GM19455 (cell line): ENCODE data around the gene AUTS2.
"Not testable (repeated sequence)": the region's sequence is repeated elsewhere in the genome, so short reads cannot be mapped to it uniquely, and the experiment has no call there.

Experiments
- ATAC-seq: cut with Tn5 transposase; IDR thresholded peaks from one replicate; pipeline ENCODE4 v1.9.1; 2021; ENCODE audit not compliant: unreplicated experiment

The AUTS2 gene

GRCh38 chr7:70355198-70356020 lies 757.1 kb downstream of the AUTS2 start:
- no peak for ATAC-seq

GRCh38 chr7:70356085-70356786 lies 758.0 kb downstream of the AUTS2 start:
- no peak for ATAC-seq

- ATAC-seq, result no peak
Observed at GRCh38 chr7:70356787-70357328, 758.6 kb downstream of the AUTS2 start.

- no peak for ATAC-seq
Observed at GRCh38 chr7:70360557-70360956, 762.3 kb downstream of the AUTS2 start.

- ATAC-seq, result no peak
Observed at GRCh38 chr7:70361821-70362220, 763.5 kb downstream of the AUTS2 start.

GRCh38 chr7:70364393-70364792 lies 766.1 kb downstream of the AUTS2 start:
- ATAC-seq, result not testable (repeated sequence)

GRCh38 chr7:70371652-70372051 lies 773.4 kb downstream of the AUTS2 start:
- ATAC-seq, result no peak

GRCh38 chr7:70372768-70373515 lies 774.7 kb downstream of the AUTS2 start:
- no peak for ATAC-seq

GRCh38 chr7:70374772-70375533 lies 776.7 kb downstream of the AUTS2 start:
- ATAC-seq, result no peak

- no peak for ATAC-seq
Observed at GRCh38 chr7:70376561-70377031, 778.3 kb downstream of the AUTS2 start.

- ATAC-seq, result no peak
Observed at GRCh38 chr7:70377957-70378356, 779.7 kb downstream of the AUTS2 start.

- no peak for ATAC-seq
Observed at GRCh38 chr7:70379210-70379609, 780.9 kb downstream of the AUTS2 start.

- no peak for ATAC-seq
Observed at GRCh38 chr7:70380421-70381015, 782.2 kb downstream of the AUTS2 start.

GRCh38 chr7:70383066-70383782 lies 784.9 kb downstream of the AUTS2 start:
- ATAC-seq, result no peak

GRCh38 chr7:70384024-70384423 lies 785.7 kb downstream of the AUTS2 start:
- ATAC-seq, result no peak

GRCh38 chr7:70384891-70385290 lies 786.6 kb downstream of the AUTS2 start:
- ATAC-seq, result no peak

GRCh38 chr7:70387217-70387616 lies 788.9 kb downstream of the AUTS2 start:
- ATAC-seq, result no peak

- ATAC-seq, result no peak
Observed at GRCh38 chr7:70389531-70390151, 791.4 kb downstream of the AUTS2 start.

GRCh38 chr7:70390251-70390650 lies 792.0 kb downstream of the AUTS2 start:
- no peak for ATAC-seq
